ENCODE data around the gene TEX54.

DNA sequence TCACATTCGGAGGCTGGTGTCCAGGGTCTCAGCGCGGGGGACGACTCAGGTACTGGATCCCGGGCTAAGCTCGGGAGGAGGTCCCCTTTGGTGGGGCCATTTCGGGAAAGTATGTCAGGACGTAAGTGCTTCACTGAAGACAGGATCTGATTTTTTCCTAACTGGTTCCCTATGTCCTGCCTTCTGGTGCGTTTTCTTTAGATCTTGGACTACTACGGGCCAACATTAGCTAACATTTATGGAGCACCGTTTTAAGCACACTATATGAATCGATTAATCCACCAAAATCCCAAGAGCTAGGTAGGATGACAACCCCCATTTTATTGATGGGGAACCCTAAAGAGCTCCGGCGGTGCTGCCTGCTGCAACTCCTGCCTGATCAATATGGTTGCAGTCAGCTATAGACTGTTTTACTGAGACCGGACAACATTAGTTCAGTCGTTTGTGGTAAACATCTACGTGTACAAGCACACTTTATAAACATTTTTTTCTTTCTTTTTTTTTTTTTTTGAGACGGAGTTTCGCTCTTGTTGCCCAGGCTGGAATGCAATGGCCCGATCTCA, 23.8 kb upstream of the TEX54 start:
- TF ChIP-seq, protein P1, sequence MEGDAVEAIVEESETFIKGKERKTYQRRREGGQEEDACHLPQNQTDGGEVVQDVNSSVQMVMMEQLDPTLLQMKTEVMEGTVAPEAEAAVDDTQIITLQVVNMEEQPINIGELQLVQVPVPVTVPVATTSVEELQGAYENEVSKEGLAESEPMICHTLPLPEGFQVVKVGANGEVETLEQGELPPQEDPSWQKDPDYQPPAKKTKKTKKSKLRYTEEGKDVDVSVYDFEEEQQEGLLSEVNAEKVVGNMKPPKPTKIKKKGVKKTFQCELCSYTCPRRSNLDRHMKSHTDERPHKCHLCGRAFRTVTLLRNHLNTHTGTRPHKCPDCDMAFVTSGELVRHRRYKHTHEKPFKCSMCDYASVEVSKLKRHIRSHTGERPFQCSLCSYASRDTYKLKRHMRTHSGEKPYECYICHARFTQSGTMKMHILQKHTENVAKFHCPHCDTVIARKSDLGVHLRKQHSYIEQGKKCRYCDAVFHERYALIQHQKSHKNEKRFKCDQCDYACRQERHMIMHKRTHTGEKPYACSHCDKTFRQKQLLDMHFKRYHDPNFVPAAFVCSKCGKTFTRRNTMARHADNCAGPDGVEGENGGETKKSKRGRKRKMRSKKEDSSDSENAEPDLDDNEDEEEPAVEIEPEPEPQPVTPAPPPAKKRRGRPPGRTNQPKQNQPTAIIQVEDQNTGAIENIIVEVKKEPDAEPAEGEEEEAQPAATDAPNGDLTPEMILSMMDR (IDR thresholded peaks at IDR 0.05; ENCODE audit: low read depth, low read length): no peak
- no peak for TF ChIP-seq EZH2phosphoT487 (IDR thresholded peaks at IDR 0.05; ENCODE audit: low read depth)
